ELR (cell line): ENCODE data around the gene ABCF2.

Experiments
- DNase-seq: peaks from one replicate; pipeline ENCODE4 v3.0.0-alpha.2; 2015; ENCODE audit warnings: low read depth

ABCF2 gene

DNA sequence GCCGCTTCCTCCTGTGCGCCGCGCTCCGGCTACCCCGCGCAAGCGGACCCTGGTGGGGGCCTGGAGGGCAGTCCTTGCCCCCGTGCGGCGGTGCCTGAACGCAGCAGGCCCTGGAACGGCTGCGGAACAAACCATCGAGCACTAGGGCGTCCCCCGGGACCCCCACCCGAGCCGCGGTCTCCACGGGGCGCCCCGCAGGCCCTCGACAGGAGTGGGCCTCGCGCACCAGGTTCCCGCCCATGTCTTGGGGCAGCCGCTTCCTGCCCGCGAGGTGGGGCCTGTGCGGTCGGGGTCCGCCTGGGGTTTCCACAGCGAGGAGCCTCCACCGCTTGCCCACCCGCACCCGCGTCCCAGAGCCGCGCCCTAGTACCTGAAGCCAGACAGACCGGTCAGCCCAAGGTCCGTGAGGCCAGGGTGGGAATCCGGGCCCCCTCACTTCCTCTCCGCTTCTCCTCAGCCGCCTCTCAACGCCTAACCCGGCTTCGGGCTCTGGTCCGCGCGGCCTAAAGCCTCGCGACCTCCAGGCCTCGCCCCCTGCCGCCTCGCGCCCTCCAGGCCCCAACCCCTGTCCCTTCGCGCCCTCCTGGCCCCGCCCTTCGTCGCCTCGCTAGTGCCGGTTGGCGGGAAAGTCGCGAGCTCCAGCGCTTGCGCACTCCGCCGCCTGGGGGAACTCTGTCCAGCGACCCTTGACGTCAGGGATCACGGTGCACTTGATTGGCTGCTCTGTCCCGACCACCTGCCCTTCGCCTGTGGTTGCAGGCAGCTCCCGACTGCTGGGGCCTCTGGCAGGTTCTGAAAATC is 52.6 kb downstream of the ABCF2 start:
- no peak for DNase-seq

DNA sequence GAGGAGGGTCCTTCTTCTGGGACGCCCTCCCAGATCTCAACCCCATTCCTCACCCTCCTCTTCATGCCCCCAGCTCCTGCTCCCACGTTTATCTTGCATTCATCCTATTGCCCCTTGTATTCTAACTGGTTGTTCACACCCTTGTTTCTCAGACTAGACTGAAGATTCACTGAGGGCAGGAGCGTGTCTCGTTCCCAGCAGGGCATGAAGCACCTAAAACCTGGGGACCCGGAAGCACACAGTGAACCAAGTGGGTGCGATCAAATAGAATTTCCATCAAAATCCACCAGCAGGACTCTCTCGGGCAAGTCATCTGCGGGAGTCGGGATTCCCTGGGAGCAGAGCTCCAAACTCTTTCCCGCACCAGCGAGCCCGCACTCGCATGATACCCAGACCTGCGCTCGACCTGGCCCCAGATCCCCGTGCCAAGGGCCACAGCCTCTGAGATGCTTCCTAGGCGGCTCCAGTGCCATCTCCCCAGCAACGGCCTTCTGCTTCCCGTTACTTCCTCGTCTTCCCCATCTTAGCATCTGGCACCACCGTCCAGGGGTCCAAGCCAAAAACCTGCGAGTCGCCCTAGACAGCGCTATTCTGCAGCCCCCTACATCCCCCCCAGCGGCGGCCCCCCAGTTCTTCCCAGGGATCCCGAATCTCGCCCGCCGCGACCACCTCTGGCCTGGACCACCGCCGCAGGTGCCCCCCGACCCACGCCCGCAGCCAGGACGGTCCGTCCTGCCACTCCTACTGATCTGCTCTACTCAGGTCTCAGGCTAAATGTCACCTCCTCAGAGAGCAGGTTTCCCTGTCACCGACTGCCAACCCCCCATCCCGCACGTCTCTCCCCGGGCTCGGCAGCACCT is 53.4 kb downstream of the ABCF2 start:
- DNase-seq = no peak

DNA sequence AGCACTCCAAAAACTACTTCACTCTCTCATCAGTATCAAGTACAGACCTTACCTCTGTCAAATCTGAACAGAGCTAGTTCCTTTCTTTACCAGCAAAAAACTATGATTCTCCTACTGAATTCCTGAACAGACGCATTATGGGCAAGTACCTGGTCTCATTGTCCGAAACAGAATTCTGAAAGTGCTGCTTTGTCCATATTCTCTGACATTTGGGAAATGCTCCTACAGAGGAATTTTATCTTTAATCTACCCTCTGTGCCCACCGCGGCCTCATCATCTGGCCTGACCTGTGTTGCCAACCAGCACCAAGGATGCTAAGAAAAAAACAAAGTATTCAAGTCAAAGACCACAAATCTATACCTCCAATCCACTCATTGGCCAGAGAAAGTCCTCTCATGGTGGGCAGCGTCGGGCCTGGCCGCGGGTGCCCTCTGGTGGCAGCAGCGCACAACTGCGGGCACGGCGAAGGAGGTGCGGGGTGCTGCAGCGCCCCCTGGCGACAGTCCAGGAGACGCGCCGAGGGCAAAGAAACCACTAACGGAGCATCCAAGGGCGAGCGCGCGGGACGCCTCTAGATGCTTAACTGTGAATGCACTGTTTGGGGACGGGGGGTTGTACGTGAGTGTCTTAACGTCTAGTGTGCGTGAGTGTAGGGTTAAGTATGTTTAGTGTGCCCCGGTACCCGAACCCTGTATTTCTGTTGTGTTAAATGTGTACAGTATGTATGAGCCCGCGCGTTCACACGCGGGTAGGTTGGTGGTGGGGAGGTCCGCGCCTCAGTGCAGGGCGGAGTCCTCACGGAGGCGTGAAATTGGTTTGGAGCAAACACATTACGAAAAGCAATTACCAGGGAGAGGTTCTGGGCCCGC is 54.5 kb downstream of the ABCF2 start:
- peak; percentile 66 for DNase-seq

DNA sequence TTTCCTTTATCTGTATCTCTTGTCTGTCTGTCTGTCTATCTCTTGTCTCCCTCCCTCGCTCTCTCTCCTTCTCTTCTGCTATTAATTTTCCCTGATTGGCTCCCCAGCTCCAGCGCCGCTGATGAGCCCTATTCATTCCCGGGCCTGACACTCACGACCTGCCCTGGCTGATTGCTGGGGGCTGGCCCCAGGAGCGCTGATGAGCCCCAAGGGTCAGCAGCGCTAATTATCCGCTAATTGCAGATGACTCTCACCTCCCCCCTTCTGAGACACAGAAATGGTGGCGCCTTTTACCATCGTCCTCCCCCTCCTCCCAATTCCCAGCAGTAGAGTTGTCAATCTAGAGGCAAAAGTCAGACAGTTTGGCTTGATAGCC is 58.2 kb downstream of the ABCF2 start:
- no peak for DNase-seq

DNA sequence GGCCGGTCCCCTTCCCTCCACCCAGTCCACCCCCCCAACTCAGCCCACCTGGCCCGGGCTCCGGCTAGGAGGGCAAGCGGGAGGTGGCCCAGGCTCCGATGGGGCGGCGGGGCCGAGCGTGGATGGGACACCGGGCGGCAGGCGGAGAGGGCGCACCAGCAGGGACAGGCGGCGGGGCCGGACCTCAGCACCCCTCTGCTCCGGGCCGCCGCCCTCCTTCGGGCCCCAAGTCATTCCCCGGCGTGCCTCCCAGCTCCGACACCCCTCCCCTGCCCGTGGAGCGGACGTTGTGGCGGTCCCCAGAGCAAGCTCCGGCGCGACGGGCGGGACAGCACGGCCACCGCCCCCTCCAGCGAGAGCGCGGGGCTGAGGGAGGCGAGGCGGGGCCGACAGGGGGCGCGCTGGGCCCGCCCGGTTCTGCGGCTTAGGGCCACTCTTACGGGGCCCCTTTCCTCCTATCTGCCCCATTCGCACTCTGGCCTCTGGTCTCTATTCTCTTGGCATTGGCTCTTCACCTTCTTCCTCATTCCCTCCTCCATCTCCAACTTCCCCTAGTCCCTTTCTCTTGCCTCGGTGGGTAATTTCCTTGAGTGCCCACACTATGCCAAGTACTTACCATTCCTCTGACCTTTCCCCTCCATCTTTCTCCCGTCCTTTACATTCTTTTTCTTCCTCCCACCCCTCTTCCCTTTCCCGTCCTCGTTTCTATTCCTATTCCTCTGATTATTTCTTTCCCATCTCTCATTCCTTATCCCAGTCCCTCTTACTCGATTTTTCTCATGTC is 58.8 kb downstream of the ABCF2 start:
- DNase-seq = peak; percentile 18

DNA sequence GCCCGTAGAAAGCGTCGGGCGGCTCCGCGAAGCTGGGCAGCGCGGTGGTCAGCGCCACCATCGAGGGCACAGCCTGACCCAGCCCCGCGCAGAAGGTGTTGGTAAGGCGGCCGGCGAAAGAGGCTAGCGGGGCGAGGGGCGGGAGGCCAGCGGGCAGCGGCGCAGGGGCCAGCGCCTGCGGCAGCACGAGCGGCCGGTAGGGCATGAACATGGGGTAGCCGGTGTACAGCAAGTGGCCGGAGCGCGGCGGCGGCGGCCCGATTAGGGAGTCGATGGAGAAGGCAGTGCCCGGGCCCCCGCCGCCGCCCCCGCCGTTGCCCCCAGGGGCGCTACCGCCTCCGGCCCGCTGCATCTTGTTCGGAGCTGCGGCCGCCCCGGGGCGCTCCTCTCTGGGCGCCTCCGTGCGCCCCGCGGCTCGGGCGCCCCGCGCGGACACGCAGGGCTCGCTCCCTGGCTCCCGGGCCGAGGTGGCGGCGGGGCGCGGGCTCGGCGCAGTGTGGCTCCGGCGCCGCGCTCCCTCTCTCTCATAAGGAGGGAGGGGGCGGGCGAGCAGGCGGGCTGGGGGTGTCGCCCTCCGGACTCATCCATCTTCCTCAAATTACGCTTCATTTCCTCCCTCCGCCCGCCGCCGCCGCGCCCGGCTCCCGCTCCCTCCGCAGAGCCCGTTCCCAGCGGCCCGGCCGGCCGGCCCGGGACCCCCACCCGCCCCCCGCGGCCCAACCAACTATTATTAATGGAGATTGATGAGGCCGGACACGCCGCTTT is 59.6 kb downstream of the ABCF2 start, which contains the start of gene GBX1:
Gene GBX1 (minus strand): TSS at position 498 of the 765 bp plus-strand sequence. CDS start 146 bp downstream, at position 352.
- peak; percentile 25 for DNase-seq

DNA sequence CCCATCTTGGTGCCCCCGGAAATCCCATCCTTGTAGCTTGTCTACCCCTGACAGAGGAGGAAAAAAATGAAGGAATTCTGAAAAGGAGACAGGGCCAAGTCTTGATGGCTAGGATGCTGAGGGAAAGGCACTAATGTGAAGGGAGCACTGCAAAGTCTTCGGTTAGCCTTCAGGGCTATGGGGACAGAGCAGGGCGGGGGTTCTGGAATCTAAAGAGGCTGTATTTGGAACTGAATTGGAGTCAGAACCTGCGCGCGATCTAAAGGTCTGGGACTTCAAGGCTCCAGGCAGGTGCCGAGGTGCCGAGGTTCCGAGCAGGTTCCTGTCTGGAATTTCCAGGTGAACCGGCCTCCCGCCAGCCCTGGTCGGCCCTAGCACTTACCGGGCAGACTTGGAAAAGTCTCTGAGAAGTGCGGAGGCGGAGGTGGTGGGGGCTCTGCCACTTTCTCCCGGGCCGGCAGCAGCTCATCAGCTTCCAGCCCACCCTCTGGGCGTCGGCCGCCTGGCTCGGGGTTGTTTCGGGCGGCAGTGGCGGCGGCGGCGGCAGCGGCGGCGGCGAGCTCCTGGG is 60.3 kb downstream of the ABCF2 start:
- no peak for DNase-seq
